PC-3 (cell line): ENCODE results near the gene SLC43A1. TPM values are rescaled to one million over a fixed set of nuclear protein-coding genes. Genes with fewer than 3 reads are reported as not detected.

Experiments used
- ATAC-seq: fragments of 200-7000 bp; cut with Tn5 transposase; 2 replicates; pipeline ENCODE4 v1.9.1; 2020; ENCODE audit warnings: mild to moderate bottlenecking, moderate library complexity
- BruUV-seq: library from RNA; stranded (reverse); fragments of 400-500 nt; replicated peaks from 2 replicates; lab custom pipeline; 2021; lab: Mats Ljungman, UMichigan
- CTCF ChIA-PET: fragments of 300-600 bp; sonication (Branson Sonifier 250); formaldehyde crosslinking; loops from one replicate; lab custom pipeline; 2022; ENCODE audit warnings: antibody characterized with exemption; lab: Charles Lee
- POLR2A ChIA-PET: fragments of 300-600 bp; sonication (Branson Sonifier 250); formaldehyde crosslinking; loops from one replicate; lab custom pipeline; 2022; ENCODE audit warnings: antibody characterized with exemption; ENCODE audit not compliant: unreplicated experiment; lab: Charles Lee
- DNase-seq: peaks from one replicate; pipeline ENCODE4 v3.0.0-alpha.2; 2015
- H2AFZ ChIP-seq: fragments of 300-600 bp; sonication (generic); 2 replicates; pipeline ENCODE4 v1.6.0; 2016; ENCODE audit warnings: antibody characterized with exemption, low read length
- H3F3A ChIP-seq: fragments of 300-600 bp; sonication (generic); one replicate; pipeline ENCODE4 v1.6.0; 2017; ENCODE audit warnings: antibody characterized with exemption, low read length, control low read depth, mild to moderate bottlenecking; ENCODE audit not compliant: unreplicated experiment
- H3K27ac ChIP-seq: fragments of 300-600 bp; sonication (generic); 2 replicates; pipeline ENCODE4 v1.5.1; 2016; ENCODE audit warnings: mild to moderate bottlenecking, low read length
- H3K27me3 ChIP-seq: fragments of 300-600 bp; sonication (generic); 2 replicates; pipeline ENCODE4 v1.6.1; 2016; ENCODE audit warnings: low read length, mixed read lengths
- H3K36me3 ChIP-seq: fragments of 300-600 bp; sonication (generic); 2 replicates; pipeline ENCODE4 v1.6.1; 2016; ENCODE audit warnings: low read depth, mixed run types, low read length, mixed read lengths
- H3K4me1 ChIP-seq: fragments of 300-600 bp; sonication (generic); 2 replicates; pipeline ENCODE4 v1.5.1; 2016; ENCODE audit warnings: low read length; ENCODE audit not compliant: insufficient read depth
- H3K4me2 ChIP-seq: fragments of 300-600 bp; sonication (generic); 2 replicates; pipeline ENCODE4 v1.6.0; 2016; ENCODE audit warnings: low read length
- H3K4me3 ChIP-seq: fragments of 300-600 bp; sonication (generic); 2 replicates; pipeline ENCODE4 v1.5.1; 2016; ENCODE audit warnings: mild to moderate bottlenecking, low read length, mixed read lengths
- H3K79me2 ChIP-seq: fragments of 300-600 bp; sonication (generic); 2 replicates; pipeline ENCODE4 v1.6.1; 2017; ENCODE audit warnings: low read length, mixed read lengths
- H3K9ac ChIP-seq: fragments of 300-600 bp; sonication (generic); 2 replicates; pipeline ENCODE4 v1.6.0; 2016; ENCODE audit warnings: mild to moderate bottlenecking, low read length
- H3K9me2 ChIP-seq: fragments of 300-600 bp; sonication (generic); replicated peaks from 2 replicates; pipeline ENCODE4 v1.6.1; 2016; ENCODE audit warnings: mixed run types, low read length, mixed read lengths
- H3K9me3 ChIP-seq: fragments of 300-600 bp; sonication (generic); 2 replicates; pipeline ENCODE4 v1.6.1; 2016; ENCODE audit warnings: low read length, mixed read lengths
- H4K20me1 ChIP-seq: fragments of 300-600 bp; sonication (generic); 2 replicates; pipeline ENCODE4 v1.6.1; 2016; ENCODE audit warnings: low read length, mixed read lengths
- CTCF ChIP-seq: fragments of 300-600 bp; sonication (generic); conservative IDR thresholded peaks from 2 replicates; pipeline ENCODE4 v1.5.1; 2017; ENCODE audit warnings: antibody characterized with exemption, low read depth, mild to moderate bottlenecking, low read length
- EZH2 ChIP-seq: fragments of 300-600 bp; sonication (generic); IDR thresholded peaks from one replicate; pipeline ENCODE4 v1.6.1; 2017; ENCODE audit warnings: antibody characterized with exemption, mild to moderate bottlenecking, low read length; ENCODE audit not compliant: unreplicated experiment
- EZH2phosphoT487 ChIP-seq: fragments of 300-600 bp; sonication (generic); IDR thresholded peaks from 2 replicates; pipeline ENCODE4 v1.6.1; 2018; ENCODE audit warnings: mild to moderate bottlenecking, antibody characterized with exemption, low read length, borderline replicate concordance
- intact Hi-C: fragments of 100-400 bp; cut with micrococcal nuclease; formaldehyde crosslinking; loops from 2 replicates; pipeline ENCODE4 v1.9.0; 2023
- total RNA-seq: library from RNA; depleted of rRNA; stranded (reverse); fragments of >200 nt; gene quantifications from 2 replicates; pipeline ENCODE4 v1.2.3, GENCODE V29; 2014

The SLC43A1 gene
- total RNA-seq, 1 experiment from 2014 or later: 12.4 TPM

GRCh38 chr11:57485217-57485990 lies 30.1 kb downstream of the SLC43A1 start:
- no peaks in the 10 kb centered on the region for H3K9me2 ChIP-seq
- no peaks in the 10 kb centered on the region for H4K20me1 ChIP-seq
- H3K79me2 ChIP-seq: no peaks in the 10 kb centered on the region
- no peak for TF ChIP-seq CTCF
- TF ChIP-seq EZH2phosphoT487: no peak
- no peak for TF ChIP-seq EZH2
- no peaks in the 10 kb centered on the region for H3K9me3 ChIP-seq
- no peak overlapping the region for H3K27ac ChIP-seq
- H3K36me3 ChIP-seq: no peaks in the 10 kb centered on the region
- intact Hi-C loops: loop anchor here (10.0 kb wide), 1 partner anchor 141 kb away; no protein-coding TSS in a partner anchor
- POLR2A ChIA-PET: no interaction called here
- no peak overlapping the region for H3K4me2 ChIP-seq
- DNase-seq (no peak), ATAC-seq (no peak)
- CTCF ChIA-PET: no interaction called here
- no peaks in the 10 kb centered on the region for H3K4me1 ChIP-seq
- H3K4me3 ChIP-seq: no peak overlapping the region
- no peaks in the 10 kb centered on the region for H3F3A ChIP-seq
- BruUV-seq: no TSS peak
- no peak overlapping the region for H3K9ac ChIP-seq
- no peaks in the 10 kb centered on the region for H3K27me3 ChIP-seq
- H2AFZ ChIP-seq: no peak overlapping the region

DNA sequence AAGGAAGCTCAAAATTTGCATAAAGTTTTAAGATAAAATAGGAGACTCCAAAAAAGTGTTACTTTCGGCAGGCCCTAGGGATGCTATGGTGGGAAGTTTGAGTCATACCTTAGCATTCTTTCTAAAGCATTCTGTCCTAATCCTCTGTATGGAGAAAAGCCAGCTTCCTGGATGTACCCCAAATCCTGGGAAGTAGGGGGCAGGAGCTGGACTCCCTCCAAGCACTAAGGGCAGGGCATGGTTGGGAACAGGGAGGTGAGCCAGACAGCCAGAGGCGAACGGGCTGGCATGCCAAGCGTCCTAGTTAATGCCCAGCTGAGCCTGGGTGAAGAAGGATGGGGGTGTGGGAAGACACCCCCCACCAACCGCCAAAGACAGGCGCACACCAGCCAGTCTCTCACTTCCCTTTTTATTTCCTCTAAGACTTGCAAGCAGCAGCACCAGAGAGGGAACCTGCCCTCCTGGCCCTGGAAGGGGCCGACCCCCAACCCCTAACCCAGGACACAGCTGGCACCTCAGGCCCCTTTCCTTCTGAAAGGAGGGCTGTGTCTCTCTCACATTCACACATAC lies 31.3 kb downstream of the SLC43A1 start:
- intact Hi-C loops: loop anchor here (10.0 kb wide), 1 partner anchor 139 kb away; no protein-coding TSS in a partner anchor

More for the DNA sequence above, 31.3 kb downstream of the SLC43A1 start:
- H3K4me2 ChIP-seq: no peak overlapping the region
- DNase-seq (no peak), ATAC-seq (no peak)
- CTCF ChIA-PET: interaction anchor here (1.3 kb wide), 1 partner anchor 9 kb away, joined by 8 read pairs; no protein-coding TSS in a partner anchor
- H3K4me1 ChIP-seq: no peaks in the 10 kb centered on the region
- no peaks in the 10 kb centered on the region for H3F3A ChIP-seq
- H3K9me3 ChIP-seq: no peaks in the 10 kb centered on the region
- H2AFZ ChIP-seq: no peak overlapping the region
- no peak overlapping the region for H3K4me3 ChIP-seq
- no peak overlapping the region for H3K9ac ChIP-seq
- no peaks in the 10 kb centered on the region for H3K79me2 ChIP-seq
- no TSS peak for BruUV-seq
- H4K20me1 ChIP-seq: no peaks in the 10 kb centered on the region
- no peaks in the 10 kb centered on the region for H3K36me3 ChIP-seq
- POLR2A ChIA-PET: no interaction called here
- no peak for TF ChIP-seq CTCF
- TF ChIP-seq EZH2: no peak
- TF ChIP-seq EZH2phosphoT487: no peak
- H3K9me2 ChIP-seq: no peaks in the 10 kb centered on the region
- no peak overlapping the region for H3K27ac ChIP-seq
- no peaks in the 10 kb centered on the region for H3K27me3 ChIP-seq
